Testis (tissue), 2 donors: ENCODE data around the gene MYO5B.

Experiments
- POLR2A ChIP-seq: fragments of 450-650 bp; IDR thresholded peaks from one replicate; pipeline ENCODE4 v1.6.1; 2017; ENCODE audit warnings: antibody characterized with exemption, mild to moderate bottlenecking, moderate library complexity
- TF ChIP-seq, protein P1 (sequence below), 3 experiments: fragments of 450-650 bp in 2 of 3; fragments of 200-600 bp in 1 of 3; sonication (generic) in 1 of 3; IDR thresholded peaks; one replicate each; pipeline ENCODE4 v1.5.1; 2016 to 2019; ENCODE audit warnings: antibody characterized with exemption in 3 of 3, mild to moderate bottlenecking in 2 of 3, moderate library complexity in 1 of 3

DNA sequence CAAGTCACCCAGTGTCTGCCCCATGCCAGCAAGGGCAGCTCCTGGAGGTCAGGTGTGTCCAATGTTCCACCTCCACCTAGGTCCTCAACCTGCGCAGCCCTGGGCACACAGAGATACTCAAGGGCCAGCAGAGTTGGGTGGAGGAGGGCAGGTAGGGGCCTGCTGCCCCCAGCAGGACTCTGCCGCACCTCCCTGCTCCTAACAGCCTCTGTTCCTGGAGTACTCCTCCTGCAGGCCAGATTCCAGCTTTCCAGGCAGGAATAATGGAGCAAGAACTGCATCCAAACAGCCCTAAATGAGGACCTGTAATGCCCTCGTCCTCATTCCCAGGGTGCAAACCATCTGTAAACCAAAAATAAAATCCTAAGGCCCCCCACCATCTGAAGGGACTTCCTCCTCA is 337.2 kb downstream of the MYO5B start:
- TF ChIP-seq, protein P1, sequence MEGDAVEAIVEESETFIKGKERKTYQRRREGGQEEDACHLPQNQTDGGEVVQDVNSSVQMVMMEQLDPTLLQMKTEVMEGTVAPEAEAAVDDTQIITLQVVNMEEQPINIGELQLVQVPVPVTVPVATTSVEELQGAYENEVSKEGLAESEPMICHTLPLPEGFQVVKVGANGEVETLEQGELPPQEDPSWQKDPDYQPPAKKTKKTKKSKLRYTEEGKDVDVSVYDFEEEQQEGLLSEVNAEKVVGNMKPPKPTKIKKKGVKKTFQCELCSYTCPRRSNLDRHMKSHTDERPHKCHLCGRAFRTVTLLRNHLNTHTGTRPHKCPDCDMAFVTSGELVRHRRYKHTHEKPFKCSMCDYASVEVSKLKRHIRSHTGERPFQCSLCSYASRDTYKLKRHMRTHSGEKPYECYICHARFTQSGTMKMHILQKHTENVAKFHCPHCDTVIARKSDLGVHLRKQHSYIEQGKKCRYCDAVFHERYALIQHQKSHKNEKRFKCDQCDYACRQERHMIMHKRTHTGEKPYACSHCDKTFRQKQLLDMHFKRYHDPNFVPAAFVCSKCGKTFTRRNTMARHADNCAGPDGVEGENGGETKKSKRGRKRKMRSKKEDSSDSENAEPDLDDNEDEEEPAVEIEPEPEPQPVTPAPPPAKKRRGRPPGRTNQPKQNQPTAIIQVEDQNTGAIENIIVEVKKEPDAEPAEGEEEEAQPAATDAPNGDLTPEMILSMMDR (IDR thresholded peaks at IDR 0.05) = no peak
- TF ChIP-seq POLR2A = no peak
